Activated T-cell treated with anti-CD3 and anti-CD28 coated beads, Interleukin-2, amount 50 U/mL, for 4 hours (primary cell): ENCODE measurements around the gene CORO2B. TPM values are rescaled to one million over a fixed set of nuclear protein-coding genes. Genes with fewer than 3 reads are reported as not detected.

Experiments used
- ATAC-seq, 2 donors: fragments of 200-7000 bp; cut with Tn5 transposase; one replicate each; pipeline ENCODE4 v1.10.0; 2021
- DNase-seq: peaks from one replicate; pipeline ENCODE4 v3.0.0-alpha.2; 2020
- H3K27me3 Mint-ChIP-seq: one replicate; pipeline ENCODE4 v1.8.0; 2021; ENCODE audit warnings: low read depth, mixed read lengths
- H3K36me3 Mint-ChIP-seq: one replicate; pipeline ENCODE4 v1.8.0; 2022; ENCODE audit warnings: mixed read lengths; ENCODE audit not compliant: insufficient read depth
- H3K4me1 Mint-ChIP-seq: one replicate; pipeline ENCODE4 v1.8.0; 2021; ENCODE audit warnings: low read depth, mixed read lengths
- H3K4me3 Mint-ChIP-seq: one replicate; pipeline ENCODE4 v1.8.0; 2021; ENCODE audit warnings: mild to moderate bottlenecking, moderate library complexity, mixed read lengths
- H3K9me3 Mint-ChIP-seq: one replicate; pipeline ENCODE4 v1.8.0; 2021; ENCODE audit warnings: mixed read lengths
- total RNA-seq, 3 donors: library from RNA; stranded (reverse); gene quantifications; one replicate each; pipeline ENCODE4 v1.2.1, GENCODE V29; 2021

CORO2B gene
- total RNA-seq, 3 donors from 2014 or later = 0.08 TPM

DNA sequence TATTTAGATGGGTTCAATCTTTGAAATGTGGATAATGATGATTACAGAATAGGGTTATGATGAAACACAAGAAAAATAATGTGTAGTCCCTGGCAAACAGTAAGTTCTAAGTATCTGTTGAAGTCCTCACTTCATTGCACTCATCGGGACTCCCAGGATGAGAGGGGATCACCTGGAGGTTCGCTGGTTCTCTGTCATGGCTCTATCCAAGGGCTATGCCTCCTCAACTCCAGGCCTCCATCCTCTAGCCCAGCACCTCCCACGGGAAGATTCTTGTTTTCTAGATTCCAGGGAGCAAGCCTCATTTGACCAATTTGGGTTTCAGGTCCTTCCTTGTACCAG is 196.4 kb downstream of the CORO2B start:
- H3K4me3 Mint-ChIP-seq = no peak overlapping the region
- H3K9me3 Mint-ChIP-seq = no peaks in the 10 kb centered on the region
- H3K4me1 Mint-ChIP-seq = peaks cover 1% of the 10 kb centered on the region
- DNase-seq = no peak
- H3K27me3 Mint-ChIP-seq = no peaks in the 10 kb centered on the region
- peaks cover 17% of the 10 kb centered on the region for H3K36me3 Mint-ChIP-seq
- ATAC-seq = no peak

DNA sequence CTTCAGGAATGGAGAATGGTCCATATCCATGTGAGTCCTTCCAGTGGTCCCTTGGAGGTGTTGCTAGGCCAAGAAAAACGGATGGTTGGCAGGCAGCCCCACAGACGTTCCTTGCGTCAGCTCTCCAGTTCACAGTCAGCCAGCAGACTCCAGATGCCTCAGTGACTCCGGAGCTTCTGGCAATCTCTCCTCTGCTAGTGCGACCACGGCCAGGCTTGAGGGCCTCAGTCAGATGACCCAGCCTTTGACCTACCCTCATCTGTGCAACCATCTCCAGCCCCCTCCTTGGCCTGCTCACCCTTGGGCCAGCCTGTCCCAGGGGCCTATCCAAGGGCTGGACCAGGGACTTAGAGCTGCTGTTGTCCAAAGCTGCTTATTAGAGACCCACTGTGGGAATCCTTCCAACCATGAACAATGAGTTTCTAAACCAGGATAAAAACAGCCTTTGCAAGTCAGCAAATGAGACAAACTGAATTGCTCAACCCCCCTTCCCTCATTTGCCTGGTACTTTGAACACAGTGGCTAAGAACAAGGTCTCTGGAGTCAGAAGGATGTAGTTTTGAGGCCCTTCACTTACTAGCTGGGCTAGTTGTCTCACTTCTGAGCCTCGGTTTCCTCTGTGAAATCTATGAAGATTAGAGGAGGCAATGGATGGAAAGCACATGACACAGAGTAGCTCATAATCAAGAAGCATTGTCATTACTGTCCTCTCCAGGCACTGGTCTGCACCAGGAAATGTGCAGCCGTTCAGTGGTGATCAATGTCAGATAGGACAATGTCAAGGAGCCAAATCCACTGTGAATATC is 197.1 kb downstream of the CORO2B start:
- DNase-seq = no peak
- ATAC-seq = no peak

DNA sequence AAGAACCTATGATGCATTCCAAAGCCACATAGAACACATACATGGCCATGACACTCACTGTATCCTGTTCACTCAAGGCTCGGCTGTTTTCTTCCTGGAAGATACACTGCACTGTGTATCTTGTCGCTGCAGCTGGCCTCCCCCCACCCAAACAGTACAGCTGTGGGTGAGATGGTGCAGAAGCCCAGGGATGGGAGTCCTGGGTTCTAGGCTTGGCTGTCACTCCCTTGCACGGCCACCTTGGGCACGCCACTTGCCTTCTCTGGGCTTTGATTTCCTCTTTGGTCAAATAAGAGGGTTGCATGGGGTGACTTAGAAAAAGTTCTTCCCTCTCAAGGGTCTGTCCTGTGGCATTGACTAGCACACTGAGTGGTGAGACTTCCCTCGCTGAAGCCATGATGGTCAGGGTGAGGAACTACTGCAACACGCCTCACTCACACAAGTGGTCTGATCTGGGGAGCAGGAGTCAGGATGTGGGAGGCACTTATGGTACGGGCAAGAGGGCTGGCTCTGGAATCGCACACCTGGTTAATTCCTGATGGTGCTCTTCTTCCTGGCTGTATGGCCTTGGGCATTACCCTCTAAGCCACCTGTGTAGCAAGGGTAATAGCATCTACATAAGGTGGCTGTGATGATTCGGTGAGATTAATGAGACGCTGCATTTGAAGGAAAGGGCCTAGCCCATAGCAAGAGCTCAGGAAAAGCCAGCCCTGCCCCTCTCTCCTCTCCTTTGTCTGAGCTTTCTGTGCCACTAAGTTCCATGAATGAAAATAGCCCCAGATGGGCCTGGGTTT is 197.9 kb downstream of the CORO2B start:
- H3K4me3 Mint-ChIP-seq = no peak overlapping the region
- DNase-seq (no peak), ATAC-seq (peak in 1 of 2 donors; percentile 30)
- H3K27me3 Mint-ChIP-seq = no peaks in the 10 kb centered on the region
- H3K9me3 Mint-ChIP-seq = no peaks in the 10 kb centered on the region
- H3K36me3 Mint-ChIP-seq = peaks cover 22% of the 10 kb centered on the region
- peaks cover 3% of the 10 kb centered on the region for H3K4me1 Mint-ChIP-seq

More for the DNA sequence above, 197.1 kb downstream of the CORO2B start:
- H3K4me3 Mint-ChIP-seq = no peak overlapping the region
- no peaks in the 10 kb centered on the region for H3K27me3 Mint-ChIP-seq
- peaks cover 1% of the 10 kb centered on the region for H3K4me1 Mint-ChIP-seq
- H3K9me3 Mint-ChIP-seq = no peaks in the 10 kb centered on the region
- H3K36me3 Mint-ChIP-seq = peaks cover 22% of the 10 kb centered on the region

Other genes with a start within 250 kb of the CORO2B start
- gene ITGA11, start 146.8 kb upstream of the CORO2B start, total RNA-seq = under 1 TPM in 2 of 3 donors, not detected in 1; 0.05 to 0.21 TPM
- 100 to 1,000 TPM; 260 to 273 (median 263) TPM for gene ANP32A, start 241.9 kb downstream of the CORO2B start, total RNA-seq